GM19043 (cell line): ENCODE results near the gene EHBP1.
A peak's percentile ranks its signal among the peaks of the same experiment; 100 is the strongest.

Experiments
- ATAC-seq: cut with Tn5 transposase; IDR thresholded peaks from one replicate; pipeline ENCODE4 v1.9.1; 2021; ENCODE audit warnings: low read depth; ENCODE audit not compliant: unreplicated experiment

EHBP1 gene

GRCh38 chr2:63046961-63047320, 341.4 kb downstream of the EHBP1 start:
- no peak for ATAC-seq

- no peak for ATAC-seq
Observed at GRCh38 chr2:63047321-63048279, 342.1 kb downstream of the EHBP1 start.

GRCh38 chr2:63048367-63049171, 343.1 kb downstream of the EHBP1 start:
- ATAC-seq = no peak

- no peak for ATAC-seq
Observed at GRCh38 chr2:63049211-63049969, 343.9 kb downstream of the EHBP1 start.

GRCh38 chr2:63049970-63050333, 344.4 kb downstream of the EHBP1 start:
- peak; percentile 14 for ATAC-seq

- ATAC-seq = peak; percentile 63
Observed at GRCh38 chr2:63050334-63051041, 345.0 kb downstream of the EHBP1 start, which contains the start of gene OTX1. Gene OTX1 (plus strand): TSS chr2:63050830. CDS start chr2:63052991, 2,161 bp downstream.

GRCh38 chr2:63051042-63051794, 345.7 kb downstream of the EHBP1 start:
- no peak for ATAC-seq

- no peak for ATAC-seq
Observed at GRCh38 chr2:63051795-63052333, 346.4 kb downstream of the EHBP1 start.

- ATAC-seq = no peak
Observed at GRCh38 chr2:63052411-63053080, 347.0 kb downstream of the EHBP1 start.

- ATAC-seq = no peak
Observed at GRCh38 chr2:63053081-63053888, 347.8 kb downstream of the EHBP1 start.

GRCh38 chr2:63053889-63054602, 348.5 kb downstream of the EHBP1 start:
- ATAC-seq = no peak

- ATAC-seq = no peak
Observed at GRCh38 chr2:63054841-63055225, 349.3 kb downstream of the EHBP1 start.

GRCh38 chr2:63055226-63056106, 350.0 kb downstream of the EHBP1 start:
- no peak for ATAC-seq

- no peak for ATAC-seq
Observed at GRCh38 chr2:63056107-63057050, 350.9 kb downstream of the EHBP1 start.
